HL-60 (cell line): Measurements from ENCODE around the gene CAMKMT.

ENCODE experiments used
- DNase-seq, 2 experiments: peaks; one replicate each; pipeline ENCODE4 v3.0.0-alpha.2; 2010 to 2020; ENCODE audit warnings: low read depth in 1 of 2, low spot score in 1 of 2
- H3K27ac ChIP-seq: fragments of 250-450 bp; sonication (Bioruptor Pico); replicated peaks from 2 replicates; pipeline ENCODE4 v1.5.1; 2020; ENCODE audit warnings: mild to moderate bottlenecking, moderate library complexity
- H3K27me3 ChIP-seq: fragments of 250-450 bp; sonication (Bioruptor Pico); 2 replicates; pipeline ENCODE4 v1.5.1; 2021; ENCODE audit warnings: mild to moderate bottlenecking, moderate library complexity; ENCODE audit not compliant: insufficient read depth, poor library complexity, severe bottlenecking
- H3K4me3 ChIP-seq: replicated peaks from 2 replicates; pipeline ENCODE4 v1.5.1; 2011; ENCODE audit warnings: mild to moderate bottlenecking, control low read depth, low read length; ENCODE audit not compliant: insufficient read depth
- GABPA ChIP-seq: IDR thresholded peaks from 2 replicates; pipeline ENCODE4 v1.6.1; 2012; ENCODE audit warnings: low read depth
- POLR2AphosphoS5 ChIP-seq: IDR thresholded peaks from 2 replicates; pipeline ENCODE4 v1.6.1; 2012; ENCODE audit warnings: low read depth
- SPI1 ChIP-seq: IDR thresholded peaks from 2 replicates; pipeline ENCODE4 v1.6.1; 2012; ENCODE audit warnings: low read depth, mild to moderate bottlenecking, borderline replicate concordance
- TF ChIP-seq, protein P1 (sequence below): IDR thresholded peaks from one replicate; pipeline ENCODE4 v1.5.1; 2011; ENCODE audit warnings: low read length, control low read depth, inconsistent platforms; ENCODE audit not compliant: insufficient read depth
- TF ChIP-seq, protein P2 (sequence below): IDR thresholded peaks from 2 replicates; pipeline ENCODE4 v1.6.1; 2012; ENCODE audit warnings: low read depth; ENCODE audit not compliant: insufficient replicate concordance

The CAMKMT gene

DNA sequence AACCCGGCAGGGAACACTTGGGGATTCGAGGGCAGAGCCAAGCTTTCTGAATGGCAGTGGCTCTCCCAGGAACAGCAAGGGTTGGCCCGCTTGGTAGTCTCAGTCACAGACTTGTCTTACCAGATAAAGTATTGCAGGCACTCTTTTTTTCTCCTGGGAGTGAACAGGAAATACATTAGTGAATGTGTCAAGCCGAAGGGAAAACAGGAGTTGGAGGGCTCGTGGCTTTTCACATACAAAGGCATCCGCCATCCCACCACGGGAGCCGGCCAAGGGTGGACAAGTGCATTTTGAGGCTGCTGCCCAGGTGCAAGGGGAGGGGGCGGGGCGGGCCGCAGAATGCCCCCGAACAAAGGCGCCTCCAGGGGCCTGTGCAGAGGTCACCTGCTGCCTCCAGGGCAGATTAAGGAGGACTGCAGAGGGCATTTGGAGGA lies 416.5 kb downstream of the CAMKMT start:
- Histone ChIP-seq H3K4me3 (no peak overlapping the region), H3K27me3 (peaks cover 7% of the 10 kb centered on the region), H3K27ac (no peak overlapping the region)
- no peak for TF ChIP-seq GABPA
- TF ChIP-seq, protein P1, sequence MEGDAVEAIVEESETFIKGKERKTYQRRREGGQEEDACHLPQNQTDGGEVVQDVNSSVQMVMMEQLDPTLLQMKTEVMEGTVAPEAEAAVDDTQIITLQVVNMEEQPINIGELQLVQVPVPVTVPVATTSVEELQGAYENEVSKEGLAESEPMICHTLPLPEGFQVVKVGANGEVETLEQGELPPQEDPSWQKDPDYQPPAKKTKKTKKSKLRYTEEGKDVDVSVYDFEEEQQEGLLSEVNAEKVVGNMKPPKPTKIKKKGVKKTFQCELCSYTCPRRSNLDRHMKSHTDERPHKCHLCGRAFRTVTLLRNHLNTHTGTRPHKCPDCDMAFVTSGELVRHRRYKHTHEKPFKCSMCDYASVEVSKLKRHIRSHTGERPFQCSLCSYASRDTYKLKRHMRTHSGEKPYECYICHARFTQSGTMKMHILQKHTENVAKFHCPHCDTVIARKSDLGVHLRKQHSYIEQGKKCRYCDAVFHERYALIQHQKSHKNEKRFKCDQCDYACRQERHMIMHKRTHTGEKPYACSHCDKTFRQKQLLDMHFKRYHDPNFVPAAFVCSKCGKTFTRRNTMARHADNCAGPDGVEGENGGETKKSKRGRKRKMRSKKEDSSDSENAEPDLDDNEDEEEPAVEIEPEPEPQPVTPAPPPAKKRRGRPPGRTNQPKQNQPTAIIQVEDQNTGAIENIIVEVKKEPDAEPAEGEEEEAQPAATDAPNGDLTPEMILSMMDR: no peak
- TF ChIP-seq SPI1: no peak
- no peak for TF ChIP-seq POLR2AphosphoS5
- TF ChIP-seq, protein P2, sequence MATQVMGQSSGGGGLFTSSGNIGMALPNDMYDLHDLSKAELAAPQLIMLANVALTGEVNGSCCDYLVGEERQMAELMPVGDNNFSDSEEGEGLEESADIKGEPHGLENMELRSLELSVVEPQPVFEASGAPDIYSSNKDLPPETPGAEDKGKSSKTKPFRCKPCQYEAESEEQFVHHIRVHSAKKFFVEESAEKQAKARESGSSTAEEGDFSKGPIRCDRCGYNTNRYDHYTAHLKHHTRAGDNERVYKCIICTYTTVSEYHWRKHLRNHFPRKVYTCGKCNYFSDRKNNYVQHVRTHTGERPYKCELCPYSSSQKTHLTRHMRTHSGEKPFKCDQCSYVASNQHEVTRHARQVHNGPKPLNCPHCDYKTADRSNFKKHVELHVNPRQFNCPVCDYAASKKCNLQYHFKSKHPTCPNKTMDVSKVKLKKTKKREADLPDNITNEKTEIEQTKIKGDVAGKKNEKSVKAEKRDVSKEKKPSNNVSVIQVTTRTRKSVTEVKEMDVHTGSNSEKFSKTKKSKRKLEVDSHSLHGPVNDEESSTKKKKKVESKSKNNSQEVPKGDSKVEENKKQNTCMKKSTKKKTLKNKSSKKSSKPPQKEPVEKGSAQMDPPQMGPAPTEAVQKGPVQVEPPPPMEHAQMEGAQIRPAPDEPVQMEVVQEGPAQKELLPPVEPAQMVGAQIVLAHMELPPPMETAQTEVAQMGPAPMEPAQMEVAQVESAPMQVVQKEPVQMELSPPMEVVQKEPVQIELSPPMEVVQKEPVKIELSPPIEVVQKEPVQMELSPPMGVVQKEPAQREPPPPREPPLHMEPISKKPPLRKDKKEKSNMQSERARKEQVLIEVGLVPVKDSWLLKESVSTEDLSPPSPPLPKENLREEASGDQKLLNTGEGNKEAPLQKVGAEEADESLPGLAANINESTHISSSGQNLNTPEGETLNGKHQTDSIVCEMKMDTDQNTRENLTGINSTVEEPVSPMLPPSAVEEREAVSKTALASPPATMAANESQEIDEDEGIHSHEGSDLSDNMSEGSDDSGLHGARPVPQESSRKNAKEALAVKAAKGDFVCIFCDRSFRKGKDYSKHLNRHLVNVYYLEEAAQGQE: no peak
- no peak for DNase-seq

DNA sequence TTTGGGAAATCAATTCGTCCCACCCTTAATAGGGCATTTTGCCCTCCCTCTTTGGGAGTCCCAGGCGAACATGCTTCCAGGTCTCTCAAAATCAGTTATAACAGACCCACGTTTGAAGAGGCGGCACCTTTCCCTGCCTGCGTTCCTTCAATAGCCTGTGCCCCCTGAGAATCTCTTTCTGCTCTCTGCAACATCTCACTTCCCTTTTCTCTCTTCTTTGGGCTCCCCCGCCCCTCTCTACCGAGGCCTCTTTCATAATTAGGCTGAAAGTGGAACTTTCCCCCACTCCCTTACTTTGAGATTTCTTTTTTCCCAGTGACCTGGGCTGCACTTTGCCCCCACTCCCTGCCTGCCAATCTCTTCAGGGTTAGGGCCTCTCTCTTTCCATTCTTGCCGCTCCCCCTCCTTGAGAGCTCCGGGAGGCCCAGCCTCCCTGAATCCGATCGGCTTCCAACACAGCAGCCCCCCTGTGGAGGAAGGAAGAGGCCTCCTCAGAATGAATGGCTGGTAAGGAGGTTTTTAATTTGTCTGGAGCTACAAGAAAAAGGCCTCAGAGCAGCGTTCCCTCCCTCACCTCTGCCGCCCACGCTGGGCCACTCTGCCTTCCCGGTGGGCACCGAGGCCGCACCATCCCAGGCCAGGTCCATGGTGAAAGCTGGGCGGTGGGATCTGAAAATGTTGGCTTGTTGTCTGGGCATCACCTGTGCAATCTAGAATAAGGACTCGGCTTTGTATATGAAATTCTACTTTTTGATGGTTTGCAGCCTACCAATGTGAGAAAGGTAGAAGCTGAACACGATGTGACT lies 417.1 kb downstream of the CAMKMT start:
- TF ChIP-seq, protein P2: no peak
- peak; percentile 98 for TF ChIP-seq SPI1
- peaks cover 7% of the 10 kb centered on the region for H3K27me3 ChIP-seq
- DNase-seq: peak; percentile 12 to 80
- no peak overlapping the region for H3K4me3 ChIP-seq
- H3K27ac ChIP-seq: no peak overlapping the region

DNA sequence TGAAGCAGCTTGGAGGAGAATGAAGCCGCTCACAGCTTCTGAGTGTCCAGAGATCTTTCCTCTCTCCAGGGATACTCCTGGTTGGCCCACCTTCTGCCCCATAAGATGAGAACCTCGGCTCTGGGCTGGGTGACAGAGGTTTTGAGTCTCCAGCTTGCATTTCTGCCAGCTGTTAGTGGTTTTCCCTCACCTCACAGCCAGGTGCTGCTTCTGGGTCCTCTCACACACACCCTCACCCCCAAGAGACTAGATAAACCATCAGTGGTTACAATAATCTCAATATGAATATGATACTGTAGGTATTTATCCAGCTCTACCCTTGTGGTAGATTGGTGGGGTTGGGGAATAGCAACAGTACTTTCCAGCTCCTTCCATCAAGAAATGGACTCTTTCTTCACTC lies 418.0 kb downstream of the CAMKMT start:
- H3K27ac ChIP-seq: no peak overlapping the region
- peaks cover 2% of the 10 kb centered on the region for H3K27me3 ChIP-seq
- no peak overlapping the region for H3K4me3 ChIP-seq
- TF ChIP-seq SPI1: no peak
- no peak for DNase-seq

DNA sequence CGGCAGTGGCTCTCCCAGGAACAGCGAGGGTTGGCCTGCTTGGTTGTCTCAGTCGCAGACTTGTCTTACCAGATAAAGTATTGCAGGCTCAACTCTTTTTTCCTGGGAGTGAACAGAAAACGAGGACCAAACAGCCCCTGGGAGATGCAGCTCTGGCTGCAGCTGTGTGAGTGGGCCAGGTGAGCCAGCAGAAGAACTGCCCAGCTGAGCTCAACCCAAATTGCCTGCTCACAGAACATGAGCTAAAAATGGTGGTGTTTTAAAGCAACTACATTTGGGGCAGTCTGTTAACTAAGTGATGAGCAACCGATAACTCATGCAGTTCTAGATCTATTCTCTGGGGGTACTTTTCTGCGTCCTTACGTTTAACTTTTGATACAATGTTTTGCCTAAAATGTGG lies 418.7 kb downstream of the CAMKMT start:
- no peak for DNase-seq
- no peak for TF ChIP-seq SPI1
- Histone ChIP-seq H3K27ac (no peak overlapping the region), H3K27me3 (peaks cover 2% of the 10 kb centered on the region), H3K4me3 (no peak overlapping the region)

DNA sequence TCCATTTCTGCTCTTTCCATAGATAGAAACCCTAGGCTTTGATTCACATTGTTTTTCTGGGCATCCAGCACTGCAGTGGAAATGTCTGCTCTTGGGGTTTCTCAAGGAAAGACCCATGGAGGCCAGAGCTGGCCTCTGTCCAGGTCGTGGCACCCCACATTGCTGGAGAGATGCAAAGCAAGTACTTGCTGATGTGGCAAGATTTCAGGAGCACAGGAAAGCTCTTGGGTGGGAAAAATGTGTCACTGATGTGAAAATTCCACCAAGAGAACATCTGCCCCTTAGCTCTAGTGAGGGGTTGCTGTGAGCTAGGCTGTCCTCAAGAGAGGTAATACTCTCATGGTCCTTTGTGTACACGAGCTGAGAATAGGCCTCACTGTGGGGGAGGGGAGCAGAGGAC lies 423.7 kb downstream of the CAMKMT start:
- DNase-seq: no peak
- Histone ChIP-seq H3K4me3 (no peak overlapping the region), H3K27ac (no peak overlapping the region), H3K27me3 (no peaks in the 10 kb centered on the region)
- TF ChIP-seq, protein P1: no peak
- TF ChIP-seq, protein P2: no peak
- TF ChIP-seq GABPA: no peak
- TF ChIP-seq SPI1: no peak
- no peak for TF ChIP-seq POLR2AphosphoS5
